Astrocyte (in vitro differentiated cells and primary cell): Measurements from ENCODE around the gene ARHGEF2. TPM values are rescaled to one million over a fixed set of nuclear protein-coding genes. Genes with fewer than 3 reads are reported as not detected.

Experiments used
- DNase-seq: peaks from one replicate; pipeline ENCODE4 v3.0.0-alpha.2; 2010; ENCODE audit warnings: low read depth
- FAIRE-seq: peaks from 2 replicates; lab custom pipeline; 2011; peaks lifted over from hg19 to GRCh38; lab: Jason Lieb, UNC
- H2AFZ ChIP-seq: 2 replicates; pipeline ENCODE4 v1.6.0; 2012; ENCODE audit warnings: low read depth, low read length, inconsistent platforms
- H3K27ac ChIP-seq: 2 replicates; pipeline ENCODE4 v1.5.1; 2011; ENCODE audit warnings: low read depth, low read length, inconsistent platforms
- H3K27me3 ChIP-seq: 2 replicates; pipeline ENCODE4 v1.6.0; 2011; ENCODE audit warnings: low read length, inconsistent platforms; ENCODE audit not compliant: insufficient read depth
- H3K36me3 ChIP-seq: 2 replicates; pipeline ENCODE4 v1.5.1; 2011; ENCODE audit warnings: low read length, inconsistent platforms; ENCODE audit not compliant: insufficient read depth
- H3K4me1 ChIP-seq: 2 replicates; pipeline ENCODE4 v1.5.1; 2011; ENCODE audit warnings: low read length, inconsistent platforms; ENCODE audit not compliant: insufficient read depth
- H3K4me2 ChIP-seq: 2 replicates; pipeline ENCODE4 v1.6.0; 2012; ENCODE audit warnings: low read length, inconsistent platforms
- H3K4me3 ChIP-seq: 2 replicates; pipeline ENCODE4 v1.5.1; 2011; ENCODE audit warnings: low read depth, mild to moderate bottlenecking, low read length, inconsistent platforms; ENCODE audit not compliant: insufficient read depth
- H3K79me2 ChIP-seq: 2 replicates; pipeline ENCODE4 v1.6.0; 2012; ENCODE audit warnings: mild to moderate bottlenecking, low read length, inconsistent platforms; ENCODE audit not compliant: insufficient read depth
- H3K9ac ChIP-seq: 2 replicates; pipeline ENCODE4 v1.6.0; 2012; ENCODE audit warnings: mild to moderate bottlenecking, low read length, inconsistent platforms
- H3K9me3 ChIP-seq: 2 replicates; pipeline ENCODE4 v1.5.1; 2012; ENCODE audit warnings: low read depth, mild to moderate bottlenecking, low read length, inconsistent platforms; ENCODE audit not compliant: insufficient read depth
- H4K20me1 ChIP-seq: 2 replicates; pipeline ENCODE4 v1.6.0; 2012; ENCODE audit warnings: low read length, inconsistent platforms; ENCODE audit not compliant: insufficient read depth
- H3K27ac Mint-ChIP-seq: one replicate; pipeline ENCODE4 v1.8.0; 2021; ENCODE audit warnings: mild to moderate bottlenecking, mixed read lengths; ENCODE audit not compliant: unreplicated experiment
- H3K27me3 Mint-ChIP-seq: one replicate; pipeline ENCODE4 v1.8.0; 2021; ENCODE audit warnings: low read depth, mixed read lengths; ENCODE audit not compliant: unreplicated experiment
- H3K36me3 Mint-ChIP-seq: one replicate; pipeline ENCODE4 v1.8.0; 2021; ENCODE audit warnings: low read depth, mixed read lengths; ENCODE audit not compliant: unreplicated experiment
- H3K4me1 Mint-ChIP-seq: one replicate; pipeline ENCODE4 v1.8.0; 2021; ENCODE audit warnings: low read depth, mixed read lengths; ENCODE audit not compliant: unreplicated experiment
- H3K4me3 Mint-ChIP-seq: one replicate; pipeline ENCODE4 v1.8.0; 2021; ENCODE audit warnings: mild to moderate bottlenecking, moderate library complexity, mixed read lengths; ENCODE audit not compliant: unreplicated experiment
- H3K9me3 Mint-ChIP-seq: one replicate; pipeline ENCODE4 v1.8.0; 2021; ENCODE audit warnings: mild to moderate bottlenecking, mixed read lengths; ENCODE audit not compliant: unreplicated experiment
- EZH2 ChIP-seq: IDR thresholded peaks from 2 replicates; pipeline ENCODE4 v1.6.1; 2012; ENCODE audit warnings: mild to moderate bottlenecking, low read length, inconsistent platforms; ENCODE audit not compliant: insufficient read depth
- total RNA-seq: library from RNA; stranded (reverse); gene quantifications from 2 replicates; pipeline ENCODE4 v1.2.1, GENCODE V29; 2021
- TF ChIP-seq, protein P1 (sequence below): IDR thresholded peaks from 2 replicates; pipeline ENCODE4 v1.5.1; 2011; ENCODE audit warnings: low read depth, mild to moderate bottlenecking, inconsistent platforms, low read length, moderate library complexity; ENCODE audit not compliant: insufficient read depth

ARHGEF2 gene
- total RNA-seq, 1 donor from 2014 or later: 99.3 TPM

DNA sequence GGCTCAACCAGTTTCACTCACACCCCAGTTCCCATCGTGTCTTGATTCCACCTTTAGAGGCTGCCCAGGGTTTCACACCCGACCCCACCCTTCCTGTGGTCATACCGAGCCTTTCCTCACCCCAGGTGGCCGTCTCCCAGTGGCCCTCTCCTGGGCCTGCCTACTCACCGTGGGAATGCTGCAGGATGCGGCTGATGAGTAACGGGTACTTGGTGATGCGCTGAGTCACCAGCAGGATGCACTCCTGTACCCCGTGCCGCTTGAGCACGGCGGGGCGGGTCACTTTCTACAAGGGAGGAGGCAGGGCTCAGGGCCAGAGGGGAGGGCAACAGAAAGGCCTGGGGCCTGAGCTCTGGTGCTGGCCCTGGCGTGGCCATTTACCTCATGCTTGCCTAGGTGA is 16.4 kb downstream of the ARHGEF2 start:
- peaks cover 59% of the 10 kb centered on the region for H3K79me2 ChIP-seq
- no peaks in the 10 kb centered on the region for H3K9me3 ChIP-seq
- H4K20me1 ChIP-seq: peaks cover 60% of the 10 kb centered on the region
- H3K4me3 Mint-ChIP-seq: peak overlapping the region; percentile 57
- H3K9me3 Mint-ChIP-seq: no peaks in the 10 kb centered on the region
- peak overlapping the region; percentile 83 for H3K27ac Mint-ChIP-seq
- no peaks in the 10 kb centered on the region for H3K27me3 Mint-ChIP-seq
- H3K4me1 ChIP-seq: peaks cover 27% of the 10 kb centered on the region
- TF ChIP-seq, protein P1, sequence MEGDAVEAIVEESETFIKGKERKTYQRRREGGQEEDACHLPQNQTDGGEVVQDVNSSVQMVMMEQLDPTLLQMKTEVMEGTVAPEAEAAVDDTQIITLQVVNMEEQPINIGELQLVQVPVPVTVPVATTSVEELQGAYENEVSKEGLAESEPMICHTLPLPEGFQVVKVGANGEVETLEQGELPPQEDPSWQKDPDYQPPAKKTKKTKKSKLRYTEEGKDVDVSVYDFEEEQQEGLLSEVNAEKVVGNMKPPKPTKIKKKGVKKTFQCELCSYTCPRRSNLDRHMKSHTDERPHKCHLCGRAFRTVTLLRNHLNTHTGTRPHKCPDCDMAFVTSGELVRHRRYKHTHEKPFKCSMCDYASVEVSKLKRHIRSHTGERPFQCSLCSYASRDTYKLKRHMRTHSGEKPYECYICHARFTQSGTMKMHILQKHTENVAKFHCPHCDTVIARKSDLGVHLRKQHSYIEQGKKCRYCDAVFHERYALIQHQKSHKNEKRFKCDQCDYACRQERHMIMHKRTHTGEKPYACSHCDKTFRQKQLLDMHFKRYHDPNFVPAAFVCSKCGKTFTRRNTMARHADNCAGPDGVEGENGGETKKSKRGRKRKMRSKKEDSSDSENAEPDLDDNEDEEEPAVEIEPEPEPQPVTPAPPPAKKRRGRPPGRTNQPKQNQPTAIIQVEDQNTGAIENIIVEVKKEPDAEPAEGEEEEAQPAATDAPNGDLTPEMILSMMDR: peak; percentile 28
- TF ChIP-seq EZH2: no peak
- no peak overlapping the region for H2AFZ ChIP-seq
- H3K36me3 Mint-ChIP-seq: peaks cover 42% of the 10 kb centered on the region
- no peaks in the 10 kb centered on the region for H3K27me3 ChIP-seq
- DNase-seq (peak; percentile 96), FAIRE-seq (no peak)
- H3K9ac ChIP-seq: peak overlapping the region; percentile 79
- H3K4me1 Mint-ChIP-seq: peaks cover 20% of the 10 kb centered on the region
- H3K4me2 ChIP-seq: peak overlapping the region; percentile 76
- H3K36me3 ChIP-seq: peaks cover 70% of the 10 kb centered on the region
- H3K27ac ChIP-seq: peak overlapping the region; percentile 95
- H3K4me3 ChIP-seq: no peak overlapping the region

DNA sequence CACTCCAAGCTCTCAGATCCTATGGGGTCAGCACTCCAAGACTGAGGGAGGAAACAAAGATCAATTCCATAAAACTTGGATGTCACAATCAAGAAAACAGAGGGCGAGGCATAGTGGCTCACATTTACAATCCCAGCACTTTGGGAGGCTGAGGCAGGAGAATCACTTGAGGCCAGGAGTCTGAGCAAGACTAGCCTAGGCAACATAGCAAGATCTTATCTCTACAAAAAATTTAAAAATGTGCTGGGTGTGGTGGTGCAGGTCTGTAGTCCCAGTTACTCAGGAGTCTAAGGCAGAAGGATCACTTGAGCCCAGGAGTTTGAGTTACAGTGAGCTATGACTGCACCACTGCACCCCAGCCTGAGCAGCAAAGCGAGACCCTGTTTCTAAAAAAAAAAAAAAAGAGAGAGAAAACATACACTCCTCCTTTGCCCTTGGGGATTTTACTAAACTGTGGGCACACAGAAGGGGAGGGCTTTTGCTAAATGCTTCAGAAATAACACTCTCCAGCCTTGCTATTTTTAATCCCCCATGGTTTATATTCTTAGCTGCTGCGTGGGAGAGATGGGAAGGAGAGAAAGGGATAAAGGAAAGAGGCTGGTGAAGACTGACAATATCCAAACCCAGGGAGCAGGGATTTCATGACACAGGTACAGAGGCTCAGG is 18.1 kb downstream of the ARHGEF2 start:
- H3K4me1 ChIP-seq: peaks cover 27% of the 10 kb centered on the region
- TF ChIP-seq, protein P1: no peak
- no peak for TF ChIP-seq EZH2
- peak overlapping the region; percentile 48 for H3K27ac ChIP-seq
- peak overlapping the region; percentile 39 for H3K9ac ChIP-seq
- Mint-ChIP-seq H3K4me1 (peaks cover 20% of the 10 kb centered on the region), H3K27ac (peak overlapping the region; percentile 53), H3K36me3 (peaks cover 36% of the 10 kb centered on the region), H3K9me3 (no peaks in the 10 kb centered on the region), H3K4me3 (no peak overlapping the region), H3K27me3 (no peaks in the 10 kb centered on the region)
- H3K9me3 ChIP-seq: no peaks in the 10 kb centered on the region
- peaks cover 44% of the 10 kb centered on the region for H3K79me2 ChIP-seq
- H3K36me3 ChIP-seq: peaks cover 65% of the 10 kb centered on the region
- peak overlapping the region; percentile 17 for H3K4me2 ChIP-seq
- DNase-seq: no peak
- no peak for FAIRE-seq
- H3K4me3 ChIP-seq: no peak overlapping the region
- no peak overlapping the region for H2AFZ ChIP-seq
- H3K27me3 ChIP-seq: no peaks in the 10 kb centered on the region
- peaks cover 46% of the 10 kb centered on the region for H4K20me1 ChIP-seq

DNA sequence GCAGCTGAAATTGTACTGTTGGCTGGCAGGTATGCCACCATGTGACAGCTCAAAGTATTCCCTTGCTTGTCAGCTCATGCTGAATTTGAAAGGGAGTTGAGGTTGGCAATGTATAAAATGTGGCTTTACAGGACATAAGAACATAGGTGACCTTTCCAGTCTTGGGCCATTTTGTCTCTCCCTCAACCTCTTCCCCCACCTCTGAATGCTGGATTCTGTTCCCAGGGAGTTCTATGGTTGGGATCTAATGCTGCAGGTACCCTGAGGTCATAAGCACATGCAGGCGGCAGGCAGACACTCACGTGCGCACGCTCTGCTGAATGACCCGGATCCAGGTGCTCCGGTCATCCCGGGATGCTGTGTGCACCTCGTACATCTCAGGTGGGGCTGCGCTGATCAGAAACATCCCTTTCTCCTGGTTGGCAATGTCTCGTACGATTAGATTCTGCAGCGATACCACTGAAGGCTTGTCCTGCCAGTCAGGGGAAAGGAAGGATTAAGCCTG is 20.9 kb downstream of the ARHGEF2 start:
- Histone ChIP-seq H3K4me3 (no peak overlapping the region), H3K9me3 (no peaks in the 10 kb centered on the region), H2AFZ (no peak overlapping the region), H3K4me2 (no peak overlapping the region), H3K79me2 (peaks cover 43% of the 10 kb centered on the region), H4K20me1 (peaks cover 34% of the 10 kb centered on the region), H3K4me1 (peaks cover 20% of the 10 kb centered on the region), H3K9ac (no peak overlapping the region), H3K27me3 (no peaks in the 10 kb centered on the region), H3K27ac (no peak overlapping the region), H3K36me3 (peaks cover 68% of the 10 kb centered on the region)
- no peak overlapping the region for H3K27ac Mint-ChIP-seq
- H3K36me3 Mint-ChIP-seq: peaks cover 35% of the 10 kb centered on the region
- DNase-seq (no peak), FAIRE-seq (no peak)
- no peaks in the 10 kb centered on the region for H3K27me3 Mint-ChIP-seq
- TF ChIP-seq, protein P1: no peak
- no peak for TF ChIP-seq EZH2
- H3K4me1 Mint-ChIP-seq: peaks cover 17% of the 10 kb centered on the region
- no peak overlapping the region for H3K4me3 Mint-ChIP-seq
- H3K9me3 Mint-ChIP-seq: no peaks in the 10 kb centered on the region
